ENCODE measurements around the gene TMC7. TPM values are rescaled to one million over a fixed set of nuclear protein-coding genes. Genes with fewer than 3 reads are reported as not detected.

The TMC7 gene
- total and polyA plus RNA-seq, 8 donors: 3.0 to 9.7 (median 3.8) TPM

GRCh38 chr16:19008245-19009169, 24.8 kb downstream of the TMC7 start:
- no peak for TF ChIP-seq CTCF (IDR thresholded peaks at IDR 0.05)
- peaks cover 0 to 7% of the 10 kb centered on the region in 2 donors for H3K36me3 ChIP-seq
- H3K9me3 ChIP-seq: peaks cover 0 to 4% of the 10 kb centered on the region in 2 donors
- H3K27ac ChIP-seq: no peak overlapping the region
- intact Hi-C loops (cut with DNase I): no loop called here
- H3K4me3 ChIP-seq: no peak overlapping the region
- ATAC-seq (peak; percentile 37), DNase-seq (no peak)
- no peaks in the 10 kb centered on the region for H3K27me3 ChIP-seq
- peaks cover 0 to 3% of the 10 kb centered on the region in 2 donors for H3K4me1 ChIP-seq

GRCh38 chr16:19011169-19011731, 27.5 kb downstream of the TMC7 start:
- intact Hi-C loops (cut with DNase I): no loop called here
- peaks cover 0 to 7% of the 10 kb centered on the region in 2 donors for H3K36me3 ChIP-seq
- H3K4me3 ChIP-seq: no peak overlapping the region
- no peak for ATAC-seq
- no peak for TF ChIP-seq CTCF (IDR thresholded peaks at IDR 0.05)
- DNase-seq: no peak
- no peaks in the 10 kb centered on the region for H3K4me1 ChIP-seq
- no peak overlapping the region for H3K27ac ChIP-seq
- H3K27me3 ChIP-seq: no peaks in the 10 kb centered on the region
- peaks cover 0 to 4% of the 10 kb centered on the region in 2 donors for H3K9me3 ChIP-seq

- no peak overlapping the region for H3K27ac ChIP-seq
- intact Hi-C loops (cut with DNase I): no loop called here
- TF ChIP-seq CTCF (IDR thresholded peaks at IDR 0.05): no peak
- H3K36me3 ChIP-seq: peaks cover 0 to 12% of the 10 kb centered on the region in 2 donors
- no peak overlapping the region for H3K4me3 ChIP-seq
- peaks cover 0 to 4% of the 10 kb centered on the region in 2 donors for H3K9me3 ChIP-seq
- H3K4me1 ChIP-seq: no peaks in the 10 kb centered on the region
- ATAC-seq (peak; percentile 84), DNase-seq (no peak)
- no peaks in the 10 kb centered on the region for H3K27me3 ChIP-seq
Measured at GRCh38 chr16:19014461-19014860, 30.7 kb downstream of the TMC7 start.

GRCh38 chr16:19017179-19017578, 33.4 kb downstream of the TMC7 start:
- no peak overlapping the region for H3K27ac ChIP-seq
- no peaks in the 10 kb centered on the region for H3K9me3 ChIP-seq
- intact Hi-C loops (cut with DNase I): no loop called here
- DNase-seq (no peak), ATAC-seq (no peak)
- peaks cover 0 to 10% of the 10 kb centered on the region in 2 donors for H3K36me3 ChIP-seq
- H3K4me1 ChIP-seq: no peaks in the 10 kb centered on the region
- H3K4me3 ChIP-seq: no peak overlapping the region
- no peaks in the 10 kb centered on the region for H3K27me3 ChIP-seq
- TF ChIP-seq CTCF (IDR thresholded peaks at IDR 0.05): no peak

- TF ChIP-seq CTCF (IDR thresholded peaks at IDR 0.05): no peak
- intact Hi-C loops (cut with DNase I): no loop called here
- Histone ChIP-seq H3K36me3 (peaks cover 0 to 16% of the 10 kb centered on the region in 2 donors), H3K27me3 (no peaks in the 10 kb centered on the region), H3K9me3 (no peaks in the 10 kb centered on the region), H3K4me1 (no peaks in the 10 kb centered on the region), H3K4me3 (no peak overlapping the region), H3K27ac (no peak overlapping the region)
- DNase-seq (no peak), ATAC-seq (no peak)
Measured at GRCh38 chr16:19020689-19021088, 37.0 kb downstream of the TMC7 start.

All from left lung (tissue), 10 donors.